ENCODE measurements around the gene ZNF541. TPM values are rescaled to one million over a fixed set of nuclear protein-coding genes. Genes with fewer than 3 reads are reported as not detected.
"Not testable (repeated sequence)": the region's sequence is repeated elsewhere in the genome, so short reads cannot be mapped to it uniquely, and the experiment has no call there.

The ZNF541 gene
- polyA plus RNA-seq, 3 donors, result not detected

DNA sequence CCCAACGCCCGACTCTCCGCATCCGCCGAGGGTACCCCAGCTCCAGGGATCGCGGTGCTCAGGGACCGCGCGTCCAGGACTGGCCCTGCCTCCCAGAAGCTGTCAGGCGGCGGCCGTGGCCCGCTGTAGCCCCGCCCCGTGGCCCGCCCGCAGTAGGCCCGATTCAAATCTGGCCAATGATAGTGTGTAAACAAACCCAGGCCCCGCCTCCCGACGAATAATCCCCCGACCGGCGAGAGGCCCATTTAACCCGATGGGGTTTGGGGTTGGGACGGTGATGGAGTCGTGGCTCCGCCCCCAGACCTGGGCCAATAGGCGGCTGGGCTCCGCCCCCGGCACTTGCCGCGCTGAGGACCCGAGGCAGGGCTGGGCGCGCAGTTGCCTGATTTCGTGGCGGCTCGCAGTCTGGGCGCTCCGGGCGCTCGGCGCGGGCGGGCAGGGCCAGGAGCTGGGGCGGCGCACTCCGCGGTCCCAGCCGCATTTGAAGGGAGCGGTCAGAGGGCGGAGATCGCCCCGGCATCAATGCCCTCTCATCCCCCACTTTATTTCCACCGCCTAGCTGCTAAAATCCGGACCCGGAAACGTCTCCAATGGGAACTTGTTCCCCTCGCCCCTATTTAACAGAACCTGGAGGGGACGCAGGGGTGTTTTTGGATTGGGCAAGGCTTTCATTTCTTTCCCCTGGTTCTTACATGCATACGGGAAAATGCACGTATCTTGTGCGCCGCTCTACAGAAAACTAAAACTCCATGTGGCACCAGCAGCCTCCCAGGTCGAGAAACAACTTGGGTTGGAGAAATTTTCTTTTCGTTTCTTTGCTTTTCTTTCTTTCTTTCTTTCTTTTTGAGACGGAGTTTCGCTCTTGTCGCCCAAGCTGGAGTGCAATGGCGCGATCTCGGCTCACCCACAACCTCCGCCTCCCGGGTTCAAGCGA lies 27.6 kb upstream of the ZNF541 start:
- Histone ChIP-seq H3K4me3 (replicated peaks in 1 of 3; ENCODE audit: low read depth in 2 of 3, low read length in 3 of 3) (peak overlapping the region; percentile 42 to 77 (median 65)), H4K20me1 (ENCODE audit: insufficient read depth, low read length) (no peaks in the 10 kb centered on the region), H3K27me3 (ENCODE audit: control insufficient read depth in 2 of 2, insufficient read depth in 2 of 2, low read length in 2 of 2) (no peaks in the 10 kb centered on the region), H3K9ac (ENCODE audit: insufficient read depth, low read length, poor library complexity, severe bottlenecking) (peak overlapping the region; percentile 70), H2AFZ (ENCODE audit: insufficient read depth, low read depth, low read length, poor library complexity, severe bottlenecking) (peak overlapping the region; percentile 77), H3K79me2 (ENCODE audit: insufficient read depth, low read length) (no peaks in the 10 kb centered on the region), H3K27ac (ENCODE audit: low read depth in 1 of 2, low read length in 2 of 2) (peak overlapping the region; percentile 49 to 76), H3K9me3 (replicated peaks in 1 of 2; ENCODE audit: control insufficient read depth in 1 of 2, insufficient read depth in 1 of 2, low read length in 2 of 2) (no peaks in the 10 kb centered on the region), H3K4me1 (ENCODE audit: control insufficient read depth in 1 of 2, insufficient read depth in 2 of 2, low read length in 2 of 2) (peaks cover 44 to 60% of the 10 kb centered on the region in 2 donors), H3K4me2 (replicated peaks; ENCODE audit: extremely low read depth, low read length, poor library complexity, severe bottlenecking) (peak overlapping the region; percentile 73), H3K36me3 (replicated peaks in 1 of 2; ENCODE audit: control insufficient read depth in 1 of 2, insufficient read depth in 2 of 2, low read length in 2 of 2) (no peaks in the 10 kb centered on the region)
- Mint-ChIP-seq H3K9me3 (peaks cover 0 to 4% (median 0%) of the 10 kb centered on the region in 7 donors), H3K27me3 (ENCODE audit: low read depth in 3 of 3) (peaks cover 1 to 20% (median 19%) of the 10 kb centered on the region in 3 donors), H3K36me3 (no peaks in the 10 kb centered on the region), H3K27ac (peak overlapping the region; percentile 79 to 96 (median 90)), H3K4me3 (peak overlapping the region; percentile 79 to 88), H3K4me1 (peaks cover 64% of the 10 kb centered on the region)
- TF ChIP-seq, protein P1, sequence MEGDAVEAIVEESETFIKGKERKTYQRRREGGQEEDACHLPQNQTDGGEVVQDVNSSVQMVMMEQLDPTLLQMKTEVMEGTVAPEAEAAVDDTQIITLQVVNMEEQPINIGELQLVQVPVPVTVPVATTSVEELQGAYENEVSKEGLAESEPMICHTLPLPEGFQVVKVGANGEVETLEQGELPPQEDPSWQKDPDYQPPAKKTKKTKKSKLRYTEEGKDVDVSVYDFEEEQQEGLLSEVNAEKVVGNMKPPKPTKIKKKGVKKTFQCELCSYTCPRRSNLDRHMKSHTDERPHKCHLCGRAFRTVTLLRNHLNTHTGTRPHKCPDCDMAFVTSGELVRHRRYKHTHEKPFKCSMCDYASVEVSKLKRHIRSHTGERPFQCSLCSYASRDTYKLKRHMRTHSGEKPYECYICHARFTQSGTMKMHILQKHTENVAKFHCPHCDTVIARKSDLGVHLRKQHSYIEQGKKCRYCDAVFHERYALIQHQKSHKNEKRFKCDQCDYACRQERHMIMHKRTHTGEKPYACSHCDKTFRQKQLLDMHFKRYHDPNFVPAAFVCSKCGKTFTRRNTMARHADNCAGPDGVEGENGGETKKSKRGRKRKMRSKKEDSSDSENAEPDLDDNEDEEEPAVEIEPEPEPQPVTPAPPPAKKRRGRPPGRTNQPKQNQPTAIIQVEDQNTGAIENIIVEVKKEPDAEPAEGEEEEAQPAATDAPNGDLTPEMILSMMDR (IDR thresholded peaks at IDR 0.05), result no peak
- peak; percentile 97 to 99 (median 99) for DNase-seq
- under 1% methylated on average over 55 of the region's 77 CpGs for WGBS (ENCODE audit: insufficient coverage)
- intact Hi-C loops (cut with micrococcal nuclease), result loop anchor here (1.0 kb wide), 3 partner anchors 8 to 85 kb away; partner anchors contain the start of genes BICRA (in 1 of the 2) and NAPA (in 1 of the 2)

DNA sequence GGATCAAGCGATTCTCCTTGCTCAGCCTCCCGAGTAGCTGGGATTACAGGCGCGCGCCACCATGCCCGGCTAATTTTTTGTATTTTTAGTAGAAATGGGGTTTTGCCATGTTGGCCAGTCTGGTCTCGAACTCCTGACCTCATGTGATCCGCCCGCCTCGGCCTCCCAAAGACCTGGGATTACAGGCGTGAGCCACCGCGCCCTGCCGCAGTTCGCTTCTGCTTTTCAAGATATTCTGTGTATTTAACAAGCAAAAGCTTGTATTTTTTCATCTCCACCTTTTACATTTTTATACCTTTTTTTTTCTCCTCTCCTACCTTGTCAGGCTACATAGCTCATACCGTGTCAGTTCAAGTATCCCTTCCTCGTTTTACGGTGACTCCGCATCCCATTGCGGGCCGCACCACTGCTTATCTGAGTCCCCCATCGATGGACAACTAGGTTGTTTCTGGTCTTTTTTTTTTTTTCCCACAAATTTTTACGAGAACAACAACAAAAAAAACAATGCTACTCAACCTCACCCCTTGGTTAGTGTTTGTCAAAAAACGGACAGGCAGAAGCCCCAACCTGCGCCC lies 26.8 kb upstream of the ZNF541 start:
- Histone ChIP-seq H2AFZ (ENCODE audit: insufficient read depth, low read depth, low read length, poor library complexity, severe bottlenecking) (peak overlapping the region; percentile 65), H3K4me2 (replicated peaks; ENCODE audit: extremely low read depth, low read length, poor library complexity, severe bottlenecking) (peak overlapping the region; percentile 73), H3K4me1 (ENCODE audit: control insufficient read depth in 1 of 2, insufficient read depth in 2 of 2, low read length in 2 of 2) (peaks cover 48 to 65% of the 10 kb centered on the region in 2 donors), H3K9ac (ENCODE audit: insufficient read depth, low read length, poor library complexity, severe bottlenecking) (peak overlapping the region; percentile 51), H3K27ac (ENCODE audit: low read depth in 1 of 2, low read length in 2 of 2) (peak overlapping the region; percentile 49 to 76), H3K4me3 (replicated peaks in 1 of 3; ENCODE audit: low read depth in 2 of 3, low read length in 3 of 3) (peak overlapping the region; percentile 36 to 77 (median 42))
- H3K27me3 ChIP-seq (ENCODE audit: control insufficient read depth in 2 of 2, insufficient read depth in 2 of 2, low read length in 2 of 2); H3K36me3 ChIP-seq (replicated peaks in 1 of 2; ENCODE audit: control insufficient read depth in 1 of 2, insufficient read depth in 2 of 2, low read length in 2 of 2); H4K20me1 ChIP-seq (ENCODE audit: insufficient read depth, low read length); H3K9me3 ChIP-seq (replicated peaks in 1 of 2; ENCODE audit: control insufficient read depth in 1 of 2, insufficient read depth in 1 of 2, low read length in 2 of 2); H3K9me3 Mint-ChIP-seq; H3K36me3 Mint-ChIP-seq; H3K79me2 ChIP-seq (ENCODE audit: insufficient read depth, low read length); DNase-seq: not testable (repeated sequence)
- WGBS (ENCODE audit: insufficient coverage), result 20% methylated on average over 14 of the region's 25 CpGs
- H3K4me1 Mint-ChIP-seq, result peaks cover 68% of the 10 kb centered on the region
- peaks cover 1 to 19% (median 18%) of the 10 kb centered on the region in 3 donors for H3K27me3 Mint-ChIP-seq (ENCODE audit: low read depth in 3 of 3)
- peak overlapping the region; percentile 79 to 96 (median 90) for H3K27ac Mint-ChIP-seq
- H3K4me3 Mint-ChIP-seq, result peak overlapping the region; percentile 76 to 88
- intact Hi-C loops (cut with micrococcal nuclease), result loop anchor here (1.0 to 10.0 kb wide), 4 partner anchors 9 to 325 kb away; partner anchors contain the start of genes BICRA (in 1 of the 2), INAFM1 (in 1 of the 2) and NAPA (in 1 of the 2)

Measured in CD14-positive monocyte (primary cell).